GM12878 (cell line): Measurements from ENCODE around the gene MROH2A. TPM values are rescaled to one million over a fixed set of nuclear protein-coding genes. Genes with fewer than 3 reads are reported as not detected.

Experiments used
- ATAC-seq: fragments of 200-7000 bp; cut with Tn5 transposase; 3 replicates; pipeline ENCODE4 v1.9.1; 2020; ENCODE audit warnings: mild to moderate bottlenecking, moderate library complexity
- BruUV-seq: library from RNA; stranded (reverse); fragments of 400-500 nt; replicated peaks from 2 replicates; lab custom pipeline; 2021; lab: Mats Ljungman, UMichigan
- CTCF ChIA-PET: fragments of 300-600 bp; sonication (Branson Sonifier 250); formaldehyde crosslinking; extraction: SDS; loops from one replicate; lab custom pipeline; 2021; ENCODE audit warnings: inconsistent platforms; lab: Yijun Ruan, JAX
- POLR2A ChIA-PET: fragments of 350-600 bp; formaldehyde crosslinking; extraction: SDS; loops from one replicate; lab custom pipeline; 2021; ENCODE audit warnings: inconsistent platforms; lab: Charles Lee
- RAD21 ChIA-PET: fragments of 300-600 bp; sonication (Branson Sonifier 250); formaldehyde crosslinking; loops from one replicate; lab custom pipeline; 2023; ENCODE audit warnings: antibody characterized with exemption; ENCODE audit not compliant: unreplicated experiment; lab: Charles Lee
- SMC1A ChIA-PET: fragments of 300-600 bp; sonication (Branson Sonifier 250); formaldehyde crosslinking; loops from one replicate; lab custom pipeline; 2023; ENCODE audit not compliant: unreplicated experiment, uncharacterized antibody; lab: Charles Lee
- DNase-seq: peaks from one replicate; pipeline ENCODE4 v3.0.0-alpha.2; 2011; ENCODE audit warnings: low read depth, low spot score
- FAIRE-seq: peaks from 3 replicates; lab custom pipeline; 2011; peaks lifted over from hg19 to GRCh38; lab: Jason Lieb, UNC
- H2AFZ ChIP-seq: 2 replicates; pipeline ENCODE4 v1.6.0; 2011; ENCODE audit warnings: low read depth, low read length, control low read depth; ENCODE audit not compliant: control insufficient read depth
- H3K27ac ChIP-seq: 2 replicates; pipeline ENCODE4 v1.5.1; 2011; ENCODE audit warnings: control low read depth; ENCODE audit not compliant: control insufficient read depth, insufficient read depth
- H3K27me3 ChIP-seq, 2 experiments: replicated peaks in 1 of 2; 2 replicates each; pipeline versions ENCODE4 v1.6.0 to v1.6.1; 2011; ENCODE audit warnings: low read length in 1 of 2; ENCODE audit not compliant: control insufficient read depth in 2 of 2, insufficient read depth in 2 of 2
- H3K36me3 ChIP-seq, 2 experiments: 2 replicates each; pipeline ENCODE4 v1.5.1; 2011; ENCODE audit warnings: low read length in 1 of 2; ENCODE audit not compliant: control insufficient read depth in 2 of 2, insufficient read depth in 2 of 2
- H3K4me1 ChIP-seq: 2 replicates; pipeline ENCODE4 v1.6.1; 2011; ENCODE audit warnings: mild to moderate bottlenecking, low read length, moderate library complexity, mixed read lengths; ENCODE audit not compliant: control insufficient read depth, insufficient read depth
- H3K4me2 ChIP-seq: 2 replicates; pipeline ENCODE4 v1.6.0; 2011; ENCODE audit warnings: control low read depth; ENCODE audit not compliant: control insufficient read depth, insufficient read depth
- H3K4me3 ChIP-seq: fragments of 200-600 bp; sonication (generic); 2 replicates; pipeline ENCODE4 v1.5.1; 2016
- H3K79me2 ChIP-seq: 2 replicates; pipeline ENCODE4 v1.6.0; 2011; ENCODE audit warnings: low read length; ENCODE audit not compliant: control insufficient read depth, insufficient read depth
- H3K9ac ChIP-seq: 2 replicates; pipeline ENCODE4 v1.8.0; 2011; ENCODE audit warnings: low read length, control low read depth, mixed read lengths; ENCODE audit not compliant: control insufficient read depth, insufficient read depth
- H3K9me3 ChIP-seq: replicated peaks from 3 replicates; pipeline ENCODE4 v1.5.1; 2011; ENCODE audit warnings: mild to moderate bottlenecking, low read length; ENCODE audit not compliant: control insufficient read depth, insufficient read depth
- H4K20me1 ChIP-seq: 2 replicates; pipeline ENCODE4 v1.6.0; 2011; ENCODE audit not compliant: control insufficient read depth, insufficient read depth
- CEBPB ChIP-seq, 2 experiments: fragments of 150-350 bp in 1 of 2; IDR thresholded peaks; 2 replicates each; pipeline ENCODE4 v1.6.1; 2012 to 2014; ENCODE audit warnings: low read depth in 2 of 2, low read length in 2 of 2, borderline replicate concordance in 1 of 2, inconsistent platforms in 1 of 2
- CHD4 ChIP-seq: fragments of 200-600 bp; sonication (generic); IDR thresholded peaks from 2 replicates; pipeline ENCODE4 v1.6.1; 2016; ENCODE audit warnings: mild to moderate bottlenecking
- EED ChIP-seq: sonication (generic); IDR thresholded peaks from 2 replicates; pipeline ENCODE4 v1.6.1; 2016; ENCODE audit warnings: antibody characterized with exemption, low read depth
- EGR1 ChIP-seq, 2 experiments: IDR thresholded peaks; 1 replicate in 1 of 2; 2 replicates in 1 of 2; pipeline ENCODE4 v1.6.1; 2011 to 2012; ENCODE audit warnings: low read depth in 2 of 2, low read length in 2 of 2, borderline replicate concordance in 1 of 2, mild to moderate bottlenecking in 1 of 2, moderate library complexity in 1 of 2
- GATAD2B ChIP-seq: fragments of 450-650 bp; conservative IDR thresholded peaks from 2 replicates; pipeline ENCODE4 v1.6.1; 2017; ENCODE audit warnings: low read depth, mild to moderate bottlenecking, moderate library complexity
- HCFC1 ChIP-seq: fragments of 150-350 bp; IDR thresholded peaks from 2 replicates; pipeline ENCODE4 v1.6.1; 2014; ENCODE audit warnings: low read length
- JUNB ChIP-seq: IDR thresholded peaks from 2 replicates; pipeline ENCODE4 v1.6.1; 2016; ENCODE audit warnings: antibody characterized with exemption, mild to moderate bottlenecking
- NFYA ChIP-seq: IDR thresholded peaks from 2 replicates; pipeline ENCODE4 v1.6.1; 2011; ENCODE audit warnings: low read depth, mild to moderate bottlenecking, low read length, improper control_type of control experiment, borderline replicate concordance
- SMAD5 ChIP-seq: IDR thresholded peaks from 2 replicates; pipeline ENCODE4 v1.6.1; 2016; ENCODE audit warnings: antibody characterized with exemption, low read depth
- TCF12 ChIP-seq: IDR thresholded peaks from 2 replicates; pipeline ENCODE4 v1.6.1; 2011; ENCODE audit warnings: low read depth, mild to moderate bottlenecking, low read length
- WGBS: methylation state at CpG from one replicate; pipeline ENCODE4 v1.1.6; 2016; ENCODE audit warnings: low lambda C conversion rate; ENCODE audit not compliant: insufficient replicate concordance, insufficient coverage; ENCODE audit errors: missing lambda C conversion rate; 5-methylcytosine and 5-hydroxymethylcytosine counted together
- in situ Hi-C: fragments of 300-500 bp; cut with MboI; formaldehyde crosslinking; loops from 9 replicates; pipeline ENCODE4 v1.14.3; 2018; ENCODE audit warnings: mixed read lengths
- intact Hi-C: fragments of 100-400 bp; cut with micrococcal nuclease; formaldehyde crosslinking; loops from one replicate; pipeline ENCODE4 v1.14.2; 2022; ENCODE audit not compliant: unreplicated experiment
- polyA plus RNA-seq, 11 experiments: library from polyadenylated mRNA; depleted of rRNA in 4 of 11; unstranded in 6 of 11; stranded (reverse) in 5 of 11; fragments of >200 nt; fragmentation: Nextera tagmentation in 4 of 11; fragmentation: Illumina TruSeq in 1 of 11; extraction: Ambion mirVana in 4 of 11; extraction: Trizol in 1 of 11; gene quantifications; 1 replicate in 1 of 11; 2 replicates in 10 of 11; pipeline versions ENCODE4 v1.2.1 to v1.2.3, GENCODE V29; 2011 to 2016; ENCODE audit warnings: inconsistent platforms in 2 of 11, missing spikeins in 2 of 11, low read depth in 1 of 11
- total RNA-seq, 4 experiments: library from RNA; depleted of rRNA in 3 of 4; stranded (reverse); fragments of >200 nt in 3 of 4; fragmentation: Illumina TruSeq in 1 of 4; extraction: Trizol in 1 of 4; gene quantifications; 2 replicates each; pipeline versions ENCODE4 v1.2.1 to v1.2.3, GENCODE V29; 2013 to 2021
- TF ChIP-seq, protein P1 (sequence below): fragments of 450-650 bp; IDR thresholded peaks from 2 replicates; pipeline ENCODE4 v1.6.1; 2018; ENCODE audit warnings: borderline replicate concordance, mild to moderate bottlenecking; ENCODE audit not compliant: partially characterized antibody

The MROH2A gene
- total and polyA plus RNA-seq, 10 of the 15 experiments (the other 5 are each of a cell fraction or from before 2014, with no cell fraction given), result not detected

DNA sequence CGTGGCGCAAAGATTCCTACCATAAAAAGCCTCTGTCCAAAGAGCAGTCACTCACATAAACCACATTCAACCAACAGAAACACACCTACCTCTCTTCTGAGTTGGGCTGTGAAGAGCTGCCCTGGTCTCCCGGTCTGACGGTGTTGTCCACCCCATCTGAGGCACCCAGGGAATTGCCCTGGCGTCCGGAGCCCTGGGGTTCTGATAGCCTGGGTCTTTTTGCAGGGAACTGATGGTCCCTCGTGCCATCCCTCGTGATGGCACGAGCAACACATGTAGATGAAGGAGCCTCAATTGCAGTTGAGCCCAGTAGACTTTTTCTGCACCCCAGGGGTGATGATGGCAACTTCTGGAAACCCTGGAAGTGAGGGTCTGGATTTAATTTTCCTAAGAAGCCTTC, 62.4 kb downstream of the MROH2A start:
- DNase-seq, result no peak
- intact Hi-C loops, result no loop called here
- TF ChIP-seq EGR1 (IDR thresholded peaks at IDR 0.05; ENCODE audit: borderline replicate concordance in 1 of 2, low read depth in 2 of 2, low read length in 2 of 2) (no peak), SMAD5 (no peak), CHD4 (no peak), EED (no peak), JUNB (no peak), HCFC1 (no peak), GATAD2B (no peak), NFYA (no peak), CEBPB (IDR thresholded peaks at IDR 0.05; ENCODE audit: borderline replicate concordance in 1 of 2, low read depth in 2 of 2, low read length in 2 of 2) (no peak), TCF12 (no peak)
- TF ChIP-seq, protein P1, sequence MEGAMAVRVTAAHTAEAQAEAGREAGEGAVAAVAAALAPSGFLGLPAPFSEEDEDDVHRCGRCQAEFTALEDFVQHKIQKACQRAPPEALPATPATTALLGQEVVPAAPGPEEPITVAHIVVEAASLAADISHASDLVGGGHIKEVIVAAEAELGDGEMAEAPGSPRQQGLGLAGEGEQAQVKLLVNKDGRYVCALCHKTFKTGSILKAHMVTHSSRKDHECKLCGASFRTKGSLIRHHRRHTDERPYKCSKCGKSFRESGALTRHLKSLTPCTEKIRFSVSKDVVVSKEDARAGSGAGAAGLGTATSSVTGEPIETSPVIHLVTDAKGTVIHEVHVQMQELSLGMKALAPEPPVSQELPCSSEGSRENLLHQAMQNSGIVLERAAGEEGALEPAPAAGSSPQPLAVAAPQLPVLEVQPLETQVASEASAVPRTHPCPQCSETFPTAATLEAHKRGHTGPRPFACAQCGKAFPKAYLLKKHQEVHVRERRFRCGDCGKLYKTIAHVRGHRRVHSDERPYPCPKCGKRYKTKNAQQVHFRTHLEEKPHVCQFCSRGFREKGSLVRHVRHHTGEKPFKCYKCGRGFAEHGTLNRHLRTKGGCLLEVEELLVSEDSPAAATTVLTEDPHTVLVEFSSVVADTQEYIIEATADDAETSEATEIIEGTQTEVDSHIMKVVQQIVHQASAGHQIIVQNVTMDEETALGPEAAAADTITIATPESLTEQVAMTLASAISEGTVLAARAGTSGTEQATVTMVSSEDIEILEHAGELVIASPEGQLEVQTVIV, result no peak
- Histone ChIP-seq H3K4me2 (no peak overlapping the region), H3K9ac (no peak overlapping the region), H3K36me3 (peaks cover 44 to 71% of the 10 kb centered on the region in 2 experiments), H3K9me3 (no peaks in the 10 kb centered on the region), H3K4me1 (peaks cover 13% of the 10 kb centered on the region), H3K79me2 (peaks cover 32% of the 10 kb centered on the region), H2AFZ (no peak overlapping the region), H4K20me1 (no peaks in the 10 kb centered on the region), H3K27ac (no peak overlapping the region), H3K27me3 (no peaks in the 10 kb centered on the region), H3K4me3 (no peak overlapping the region)
- in situ Hi-C loops, result no loop called here
- ChIA-PET CTCF (interaction anchor here (1.2 kb wide), 1 partner anchor 18 kb away, joined by 3 read pairs; no protein-coding TSS in a partner anchor), POLR2A (interaction anchor here (0.6 kb wide), 1 partner anchor 155 kb away, joined by 3 read pairs; no protein-coding TSS in a partner anchor), RAD21 (no interaction called here), SMC1A (no interaction called here)
- over 99% methylated on average over 9 of the region's 9 CpGs for WGBS
- no TSS peak for BruUV-seq
- no peak for ATAC-seq
- no peak for FAIRE-seq
